ENCODE data around the gene MRPL42.
A peak's percentile ranks its signal among the peaks of the same experiment; 100 is the strongest.

The MRPL42 gene

GRCh38 chr12:93449277-93449676, 18.0 kb upstream of the MRPL42 start:
- no peaks in the 10 kb centered on the region for H3K36me3 ChIP-seq (ENCODE audit: control insufficient read depth in 1 of 2, insufficient read depth in 2 of 2, low read length in 2 of 2)
- no peaks in the 10 kb centered on the region for H3K9me3 ChIP-seq (ENCODE audit: control insufficient read depth in 1 of 2, low read length in 2 of 2)
- no peaks in the 10 kb centered on the region for H3K27me3 ChIP-seq (ENCODE audit: low read depth, low read length)
- no peak overlapping the region for H3K4me3 ChIP-seq (ENCODE audit: low read depth in 1 of 2, low read length in 2 of 2)
- no peak overlapping the region for H3K27ac ChIP-seq (ENCODE audit: low read length)
- no peaks in the 10 kb centered on the region for H3K4me1 ChIP-seq (ENCODE audit: control insufficient read depth in 1 of 2, insufficient read depth in 2 of 2, low read length in 2 of 2)

- Histone ChIP-seq H3K36me3 (ENCODE audit: control insufficient read depth in 1 of 2, insufficient read depth in 2 of 2, low read length in 2 of 2) (no peaks in the 10 kb centered on the region), H3K4me1 (ENCODE audit: control insufficient read depth in 1 of 2, insufficient read depth in 2 of 2, low read length in 2 of 2) (no peaks in the 10 kb centered on the region), H3K4me3 (ENCODE audit: low read depth in 1 of 2, low read length in 2 of 2) (no peak overlapping the region), H3K27ac (ENCODE audit: low read length) (no peak overlapping the region), H3K27me3 (ENCODE audit: low read depth, low read length) (no peaks in the 10 kb centered on the region), H3K9me3 (ENCODE audit: control insufficient read depth in 1 of 2, low read length in 2 of 2) (no peaks in the 10 kb centered on the region)
Measured at GRCh38 chr12:93451423-93452158, 15.7 kb upstream of the MRPL42 start.

- no peak overlapping the region for H3K4me3 ChIP-seq (ENCODE audit: low read depth in 1 of 2, low read length in 2 of 2)
- H3K27me3 ChIP-seq (ENCODE audit: low read depth, low read length), result no peaks in the 10 kb centered on the region
- H3K27ac ChIP-seq (ENCODE audit: low read length), result no peak overlapping the region
- no peaks in the 10 kb centered on the region for H3K4me1 ChIP-seq (ENCODE audit: control insufficient read depth in 1 of 2, insufficient read depth in 2 of 2, low read length in 2 of 2)
- no peaks in the 10 kb centered on the region for H3K9me3 ChIP-seq (ENCODE audit: control insufficient read depth in 1 of 2, low read length in 2 of 2)
- no peaks in the 10 kb centered on the region for H3K36me3 ChIP-seq (ENCODE audit: control insufficient read depth in 1 of 2, insufficient read depth in 2 of 2, low read length in 2 of 2)
Measured at GRCh38 chr12:93453633-93454032, 13.7 kb upstream of the MRPL42 start.

- no peak overlapping the region for H3K27ac ChIP-seq (ENCODE audit: low read length)
- no peaks in the 10 kb centered on the region for H3K36me3 ChIP-seq (ENCODE audit: control insufficient read depth in 1 of 2, insufficient read depth in 2 of 2, low read length in 2 of 2)
- no peak overlapping the region for H3K4me3 ChIP-seq (ENCODE audit: low read depth in 1 of 2, low read length in 2 of 2)
- H3K4me1 ChIP-seq (ENCODE audit: control insufficient read depth in 1 of 2, insufficient read depth in 2 of 2, low read length in 2 of 2), result no peaks in the 10 kb centered on the region
- H3K9me3 ChIP-seq (ENCODE audit: control insufficient read depth in 1 of 2, low read length in 2 of 2), result no peaks in the 10 kb centered on the region
- no peaks in the 10 kb centered on the region for H3K27me3 ChIP-seq (ENCODE audit: low read depth, low read length)
Measured at GRCh38 chr12:93456077-93456476, 11.2 kb upstream of the MRPL42 start.

GRCh38 chr12:93459097-93459496, 8.2 kb upstream of the MRPL42 start:
- Histone ChIP-seq H3K27me3 (ENCODE audit: low read depth, low read length) (no peaks in the 10 kb centered on the region), H3K27ac (ENCODE audit: low read length) (no peak overlapping the region), H3K4me3 (ENCODE audit: low read depth in 1 of 2, low read length in 2 of 2) (no peak overlapping the region), H3K36me3 (ENCODE audit: control insufficient read depth in 1 of 2, insufficient read depth in 2 of 2, low read length in 2 of 2) (no peaks in the 10 kb centered on the region), H3K4me1 (ENCODE audit: control insufficient read depth in 1 of 2, insufficient read depth in 2 of 2, low read length in 2 of 2) (no peaks in the 10 kb centered on the region), H3K9me3 (ENCODE audit: control insufficient read depth in 1 of 2, low read length in 2 of 2) (no peaks in the 10 kb centered on the region)

GRCh38 chr12:93460003-93460402, 7.3 kb upstream of the MRPL42 start:
- Histone ChIP-seq H3K4me3 (ENCODE audit: low read depth in 1 of 2, low read length in 2 of 2) (no peak overlapping the region), H3K27me3 (ENCODE audit: low read depth, low read length) (no peaks in the 10 kb centered on the region), H3K36me3 (ENCODE audit: control insufficient read depth in 1 of 2, insufficient read depth in 2 of 2, low read length in 2 of 2) (no peaks in the 10 kb centered on the region), H3K9me3 (ENCODE audit: control insufficient read depth in 1 of 2, low read length in 2 of 2) (no peaks in the 10 kb centered on the region), H3K4me1 (ENCODE audit: control insufficient read depth in 1 of 2, insufficient read depth in 2 of 2, low read length in 2 of 2) (no peaks in the 10 kb centered on the region), H3K27ac (ENCODE audit: low read length) (no peak overlapping the region)

- Histone ChIP-seq H3K4me3 (ENCODE audit: low read depth in 1 of 2, low read length in 2 of 2) (no peak overlapping the region), H3K27ac (ENCODE audit: low read length) (no peak overlapping the region), H3K27me3 (ENCODE audit: low read depth, low read length) (no peaks in the 10 kb centered on the region), H3K36me3 (ENCODE audit: control insufficient read depth in 1 of 2, insufficient read depth in 2 of 2, low read length in 2 of 2) (no peaks in the 10 kb centered on the region), H3K4me1 (ENCODE audit: control insufficient read depth in 1 of 2, insufficient read depth in 2 of 2, low read length in 2 of 2) (no peaks in the 10 kb centered on the region), H3K9me3 (ENCODE audit: control insufficient read depth in 1 of 2, low read length in 2 of 2) (no peaks in the 10 kb centered on the region)
Measured at GRCh38 chr12:93460902-93461301, 6.4 kb upstream of the MRPL42 start.

- Histone ChIP-seq H3K36me3 (ENCODE audit: control insufficient read depth in 1 of 2, insufficient read depth in 2 of 2, low read length in 2 of 2) (no peaks in the 10 kb centered on the region), H3K4me3 (ENCODE audit: low read depth in 1 of 2, low read length in 2 of 2) (no peak overlapping the region), H3K27ac (ENCODE audit: low read length) (no peak overlapping the region), H3K27me3 (ENCODE audit: low read depth, low read length) (no peaks in the 10 kb centered on the region), H3K4me1 (ENCODE audit: control insufficient read depth in 1 of 2, insufficient read depth in 2 of 2, low read length in 2 of 2) (no peaks in the 10 kb centered on the region), H3K9me3 (ENCODE audit: control insufficient read depth in 1 of 2, low read length in 2 of 2) (no peaks in the 10 kb centered on the region)
Measured at GRCh38 chr12:93461503-93461902, 5.8 kb upstream of the MRPL42 start.

- H3K27me3 ChIP-seq (ENCODE audit: low read depth, low read length), result no peaks in the 10 kb centered on the region
- peaks cover 0 to 15% of the 10 kb centered on the region in 2 donors for H3K4me1 ChIP-seq (ENCODE audit: control insufficient read depth in 1 of 2, insufficient read depth in 2 of 2, low read length in 2 of 2)
- no peaks in the 10 kb centered on the region for H3K9me3 ChIP-seq (ENCODE audit: control insufficient read depth in 1 of 2, low read length in 2 of 2)
- no peak overlapping the region for H3K4me3 ChIP-seq (ENCODE audit: low read depth in 1 of 2, low read length in 2 of 2)
- H3K36me3 ChIP-seq (ENCODE audit: control insufficient read depth in 1 of 2, insufficient read depth in 2 of 2, low read length in 2 of 2), result no peaks in the 10 kb centered on the region
- no peak overlapping the region for H3K27ac ChIP-seq (ENCODE audit: low read length)
Measured at GRCh38 chr12:93465841-93466240, 1.5 kb upstream of the MRPL42 start.

GRCh38 chr12:93466625-93467350, 526 bp upstream of the MRPL42 start:
- Histone ChIP-seq H3K27ac (ENCODE audit: low read length) (no peak overlapping the region), H3K9me3 (ENCODE audit: control insufficient read depth in 1 of 2, low read length in 2 of 2) (no peaks in the 10 kb centered on the region), H3K4me3 (ENCODE audit: low read depth in 1 of 2, low read length in 2 of 2) (peak overlapping the region; percentile 89 to 97), H3K36me3 (ENCODE audit: control insufficient read depth in 1 of 2, insufficient read depth in 2 of 2, low read length in 2 of 2) (no peaks in the 10 kb centered on the region), H3K27me3 (ENCODE audit: low read depth, low read length) (no peaks in the 10 kb centered on the region), H3K4me1 (ENCODE audit: control insufficient read depth in 1 of 2, insufficient read depth in 2 of 2, low read length in 2 of 2) (peaks cover 0 to 15% of the 10 kb centered on the region in 2 donors)

GRCh38 chr12:93468008-93468371, 676 bp downstream of the MRPL42 start:
- Histone ChIP-seq H3K27ac (ENCODE audit: low read length) (peak overlapping the region; percentile 87), H3K4me1 (ENCODE audit: control insufficient read depth in 1 of 2, insufficient read depth in 2 of 2, low read length in 2 of 2) (peaks cover 0 to 15% of the 10 kb centered on the region in 2 donors), H3K27me3 (ENCODE audit: low read depth, low read length) (no peaks in the 10 kb centered on the region), H3K36me3 (ENCODE audit: control insufficient read depth in 1 of 2, insufficient read depth in 2 of 2, low read length in 2 of 2) (no peaks in the 10 kb centered on the region), H3K4me3 (ENCODE audit: low read depth in 1 of 2, low read length in 2 of 2) (peak overlapping the region; percentile 89 to 97), H3K9me3 (ENCODE audit: control insufficient read depth in 1 of 2, low read length in 2 of 2) (no peaks in the 10 kb centered on the region)
